K562 (cell line): ENCODE results near the gene C1orf167. TPM values are rescaled to one million over a fixed set of nuclear protein-coding genes. Genes with fewer than 3 reads are reported as not detected.

ENCODE experiments used
- ATAC-seq: fragments of 200-7000 bp; cut with Tn5 transposase; 3 replicates; pipeline ENCODE4 v1.9.1; 2020; ENCODE audit warnings: moderate library complexity
- BruUV-seq: library from RNA; stranded (reverse); fragments of 400-500 nt; replicated peaks from 2 replicates; lab custom pipeline; 2021; lab: Mats Ljungman, UMichigan
- CTCF ChIA-PET: fragments of 300-600 bp; formaldehyde crosslinking; extraction: SDS; loops from one replicate; lab custom pipeline; 2021; ENCODE audit warnings: low intra/inter-chr PET ratio; lab: Yijun Ruan, JAX
- POLR2A ChIA-PET: fragments of 300-600, 350-650 bp; sonication (Branson Sonifier 250); formaldehyde crosslinking; extraction: SDS; loops from one replicate; lab custom pipeline; 2021; ENCODE audit warnings: antibody characterized with exemption, inconsistent platforms; lab: Yijun Ruan, JAX
- DNase-seq, 4 experiments: peaks; one replicate each; pipeline versions ENCODE4 v3.0.0 to v3.0.0-alpha.2; 2011 to 2018; ENCODE audit warnings: low spot score in 3 of 4, mixed read lengths in 3 of 4; ENCODE audit errors: extremely low read depth in 1 of 4
- FAIRE-seq: peaks from 2 replicates; lab custom pipeline; 2011; peaks lifted over from hg19 to GRCh38; lab: Jason Lieb, UNC
- H2AFZ ChIP-seq: 2 replicates; pipeline ENCODE4 v1.6.0; 2011; ENCODE audit warnings: low read depth, low read length, control low read depth, inconsistent platforms
- H3K27ac ChIP-seq: fragments of 200-600 bp; 3 replicates; pipeline ENCODE4 v1.8.0; 2011; ENCODE audit warnings: low read depth, mild to moderate bottlenecking, control low read depth, inconsistent platforms, low read length, moderate library complexity, mixed read lengths; ENCODE audit errors: extremely low read depth
- H3K27me3 ChIP-seq, 2 experiments: fragments of 300-600 bp in 1 of 2; 2 replicates in 1 of 2; 3 replicates in 1 of 2; pipeline versions ENCODE4 v1.6.0 to v1.8.0; 2011; ENCODE audit warnings: inconsistent platforms in 2 of 2, low read length in 2 of 2, mild to moderate bottlenecking in 1 of 2, mixed read lengths in 1 of 2, moderate library complexity in 1 of 2; ENCODE audit not compliant: control insufficient read depth in 2 of 2, insufficient read depth in 2 of 2
- H3K36me3 ChIP-seq: fragments of 300-600 bp; 3 replicates; pipeline ENCODE4 v1.8.0; 2011; ENCODE audit warnings: mild to moderate bottlenecking, low read length, inconsistent platforms; ENCODE audit not compliant: control insufficient read depth, insufficient read depth
- H3K4me1 ChIP-seq, 2 experiments: fragments of 200-600 bp in 1 of 2; replicated peaks in 1 of 2; 2 replicates in 1 of 2; 3 replicates in 1 of 2; pipeline versions ENCODE4 v1.5.1 to v1.8.0; 2011; ENCODE audit warnings: inconsistent platforms in 2 of 2, low read length in 2 of 2, mild to moderate bottlenecking in 1 of 2, mixed read lengths in 1 of 2, moderate library complexity in 1 of 2; ENCODE audit not compliant: control insufficient read depth in 2 of 2, insufficient read depth in 2 of 2
- H3K4me2 ChIP-seq: 2 replicates; pipeline ENCODE4 v1.6.1; 2011; ENCODE audit warnings: low read length, control low read depth, inconsistent platforms, mixed read lengths; ENCODE audit not compliant: insufficient read depth
- H3K4me3 ChIP-seq: fragments of 200-600 bp; sonication (generic), shearing (Covaris generic); 2 replicates; pipeline ENCODE4 v1.5.1; 2016; ENCODE audit warnings: control low read depth, inconsistent platforms
- H3K79me2 ChIP-seq: fragments of 200-600 bp; 3 replicates; pipeline ENCODE4 v1.8.0; 2011; ENCODE audit warnings: low read length, inconsistent platforms; ENCODE audit not compliant: control insufficient read depth, insufficient read depth
- H3K9ac ChIP-seq, 2 experiments: 2 replicates each; pipeline versions ENCODE4 v1.6.0 to v1.6.1; 2011; ENCODE audit warnings: low read depth in 2 of 2, low read length in 2 of 2, control low read depth in 1 of 2, inconsistent platforms in 1 of 2, mild to moderate bottlenecking in 1 of 2, mixed read lengths in 1 of 2; ENCODE audit not compliant: insufficient read depth in 1 of 2
- H3K9me1 ChIP-seq: one replicate; pipeline ENCODE4 v1.6.0; 2011; ENCODE audit warnings: inconsistent platforms, mild to moderate bottlenecking, low read length, moderate library complexity; ENCODE audit not compliant: control insufficient read depth, insufficient read depth
- H3K9me3 ChIP-seq: replicated peaks from 2 replicates; pipeline ENCODE4 v1.5.1; 2011; ENCODE audit warnings: low read depth, low read length, inconsistent platforms; ENCODE audit not compliant: control insufficient read depth, insufficient read depth
- H4K20me1 ChIP-seq: replicated peaks from 2 replicates; pipeline ENCODE4 v1.6.1; 2011; ENCODE audit warnings: low read length, inconsistent platforms, mixed read lengths; ENCODE audit not compliant: control insufficient read depth, insufficient read depth
- CBFA2T3 ChIP-seq: fragments of 450-650 bp; IDR thresholded peaks from 2 replicates; pipeline ENCODE4 v1.6.1; 2017
- ELF4 ChIP-seq: fragments of 450-650 bp; formaldehyde crosslinking; IDR thresholded peaks from 2 replicates; pipeline ENCODE4 v1.4.0; 2022; ENCODE audit warnings: missing genetic modification characterization
- MED1 ChIP-seq: sonication (generic); formaldehyde crosslinking; IDR thresholded peaks from 2 replicates; pipeline ENCODE4 v1.8.1; 2023; ENCODE audit warnings: missing genetic modification reagents, borderline replicate concordance
- SRSF9 ChIP-seq: fragments of 200-400 bp; formaldehyde crosslinking; IDR thresholded peaks from 2 replicates; pipeline ENCODE4 v1.6.1; 2017; ENCODE audit warnings: low read depth, low read length, borderline replicate concordance
- UBTF ChIP-seq, 2 experiments: IDR thresholded peaks; 2 replicates each; pipeline ENCODE4 v1.6.1; 2012; ENCODE audit warnings: improper control_type of control experiment in 2 of 2, low read depth in 2 of 2, low read length in 2 of 2, borderline replicate concordance in 1 of 2
- in situ Hi-C: fragments of 300-500 bp; cut with MboI; formaldehyde crosslinking; loops from 4 replicates; pipeline ENCODE4 v1.15.0; 2018; ENCODE audit warnings: inconsistent platforms, mixed read lengths
- intact Hi-C: fragments of 100-400 bp; cut with micrococcal nuclease; formaldehyde crosslinking; loops from 2 replicates; pipeline ENCODE4 v1.14.2; 2022
- polyA plus RNA-seq, 8 experiments: library from polyadenylated mRNA; depleted of rRNA in 4 of 8; stranded (reverse) in 5 of 8; unstranded in 3 of 8; fragments of >200 nt; fragmentation: Nextera tagmentation in 2 of 8; fragmentation: Illumina TruSeq in 1 of 8; extraction: Ambion mirVana in 2 of 8; extraction: Trizol in 1 of 8; gene quantifications; 2 replicates each; pipeline versions ENCODE4 v1.2.1 to v1.2.3, GENCODE V29; 2011 to 2014; ENCODE audit warnings: inconsistent platforms in 1 of 8, missing spikeins in 1 of 8
- total RNA-seq, 7 experiments: library from RNA; depleted of rRNA in 6 of 7; stranded (reverse); fragments of >200 nt in 6 of 7; fragmentation: Illumina TruSeq in 2 of 7; extraction: Trizol in 2 of 7; gene quantifications; 2 replicates each; pipeline versions ENCODE4 v1.2.1 to v1.2.3, GENCODE V29; 2011 to 2021; ENCODE audit warnings: low replicate concordance in 1 of 7

C1orf167 gene
- total and polyA plus RNA-seq, 9 of the 15 experiments (the other 6 are each of a cell fraction or from before 2014, with no cell fraction given), result 0.22 to 0.86 (median 0.31) TPM; not detected in 2

GRCh38 chr1:11770011-11770410 lies 8.0 kb downstream of the C1orf167 start:
- intact Hi-C loops, result no loop called here
- TF ChIP-seq ELF4 (CRISPR knock-in tag) (no peak), CBFA2T3 (no peak), UBTF (IDR thresholded peaks at IDR 0.05; ENCODE audit: borderline replicate concordance in 1 of 2, low read depth in 2 of 2, low read length in 2 of 2) (no peak), MED1 (CRISPR knock-in tag) (no peak), SRSF9 (no peak)
- Histone ChIP-seq H3K4me3 (no peak overlapping the region), H3K9me1 (no peaks in the 10 kb centered on the region), H3K27ac (no peak overlapping the region), H3K4me1 (peaks cover 5 to 26% of the 10 kb centered on the region in 2 experiments; a peak in 4 of 5 replicates), H3K9ac (no peak overlapping the region), H3K36me3 (no peaks in the 10 kb centered on the region), H4K20me1 (no peaks in the 10 kb centered on the region), H2AFZ (no peak overlapping the region), H3K79me2 (no peaks in the 10 kb centered on the region), H3K4me2 (no peak overlapping the region), H3K9me3 (no peaks in the 10 kb centered on the region), H3K27me3 (no peaks in the 10 kb centered on the region)
- FAIRE-seq (no peak), ATAC-seq (no peak), DNase-seq (no peak)
- no TSS peak for BruUV-seq
- in situ Hi-C loops, result no loop called here
- ChIA-PET CTCF (no interaction called here), POLR2A (interaction anchor here (1.1 kb wide), 1 partner anchor 18 kb away, joined by 3 read pairs; no protein-coding TSS in a partner anchor)
